ENCODE measurements around the gene SIGLEC12. TPM values are rescaled to one million over a fixed set of nuclear protein-coding genes. Genes with fewer than 3 reads are reported as not detected.

SIGLEC12 gene
- total RNA-seq, 1 donor from 2014 or later = not detected

GRCh38 chr19:51529301-51529700 lies 27.7 kb upstream of the SIGLEC12 start:
- H3K27me3 Mint-ChIP-seq = peaks cover 22% of the 10 kb centered on the region
- no peaks in the 10 kb centered on the region for H3K36me3 Mint-ChIP-seq
- no peak overlapping the region for H3K4me3 Mint-ChIP-seq
- no peaks in the 10 kb centered on the region for H3K4me1 Mint-ChIP-seq (ENCODE audit: unreplicated experiment)
- no peaks in the 10 kb centered on the region for H3K9me3 Mint-ChIP-seq
- TF ChIP-seq, protein P1, sequence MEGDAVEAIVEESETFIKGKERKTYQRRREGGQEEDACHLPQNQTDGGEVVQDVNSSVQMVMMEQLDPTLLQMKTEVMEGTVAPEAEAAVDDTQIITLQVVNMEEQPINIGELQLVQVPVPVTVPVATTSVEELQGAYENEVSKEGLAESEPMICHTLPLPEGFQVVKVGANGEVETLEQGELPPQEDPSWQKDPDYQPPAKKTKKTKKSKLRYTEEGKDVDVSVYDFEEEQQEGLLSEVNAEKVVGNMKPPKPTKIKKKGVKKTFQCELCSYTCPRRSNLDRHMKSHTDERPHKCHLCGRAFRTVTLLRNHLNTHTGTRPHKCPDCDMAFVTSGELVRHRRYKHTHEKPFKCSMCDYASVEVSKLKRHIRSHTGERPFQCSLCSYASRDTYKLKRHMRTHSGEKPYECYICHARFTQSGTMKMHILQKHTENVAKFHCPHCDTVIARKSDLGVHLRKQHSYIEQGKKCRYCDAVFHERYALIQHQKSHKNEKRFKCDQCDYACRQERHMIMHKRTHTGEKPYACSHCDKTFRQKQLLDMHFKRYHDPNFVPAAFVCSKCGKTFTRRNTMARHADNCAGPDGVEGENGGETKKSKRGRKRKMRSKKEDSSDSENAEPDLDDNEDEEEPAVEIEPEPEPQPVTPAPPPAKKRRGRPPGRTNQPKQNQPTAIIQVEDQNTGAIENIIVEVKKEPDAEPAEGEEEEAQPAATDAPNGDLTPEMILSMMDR (conservative IDR thresholded peaks at IDR 0.05) = no peak
- no peak overlapping the region for H3K27ac Mint-ChIP-seq
- no peak for DNase-seq (ENCODE audit: extremely low spot score, unreplicated experiment)

DNA sequence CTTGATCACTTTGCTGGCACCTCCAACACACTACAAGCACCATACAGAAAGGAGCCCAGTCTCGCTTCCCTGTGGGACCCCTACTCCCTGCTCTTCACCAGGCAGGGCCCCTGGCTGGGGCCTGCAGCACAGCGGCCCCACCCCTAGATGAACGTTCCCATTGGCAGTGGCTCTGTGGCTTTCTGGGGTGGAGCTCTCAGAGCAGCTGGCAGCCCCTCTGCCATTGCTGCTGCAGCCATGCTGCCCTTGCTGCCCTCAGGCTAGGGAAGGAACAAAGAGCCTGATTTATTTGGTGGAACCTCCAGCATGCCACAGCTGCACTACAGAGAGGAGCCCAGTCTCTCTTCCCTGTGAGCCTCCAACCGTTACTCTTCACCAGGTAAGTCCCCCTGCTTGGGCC lies 24.1 kb upstream of the SIGLEC12 start:
- H3K27ac Mint-ChIP-seq = no peak overlapping the region
- no peaks in the 10 kb centered on the region for H3K9me3 Mint-ChIP-seq
- DNase-seq (ENCODE audit: extremely low spot score, unreplicated experiment) = no peak
- H3K27me3 Mint-ChIP-seq = peaks cover 8% of the 10 kb centered on the region
- no peaks in the 10 kb centered on the region for H3K36me3 Mint-ChIP-seq
- H3K4me3 Mint-ChIP-seq = no peak overlapping the region
- no peaks in the 10 kb centered on the region for H3K4me1 Mint-ChIP-seq (ENCODE audit: unreplicated experiment)
- TF ChIP-seq, protein P1 (conservative IDR thresholded peaks at IDR 0.05) = no peak

DNA sequence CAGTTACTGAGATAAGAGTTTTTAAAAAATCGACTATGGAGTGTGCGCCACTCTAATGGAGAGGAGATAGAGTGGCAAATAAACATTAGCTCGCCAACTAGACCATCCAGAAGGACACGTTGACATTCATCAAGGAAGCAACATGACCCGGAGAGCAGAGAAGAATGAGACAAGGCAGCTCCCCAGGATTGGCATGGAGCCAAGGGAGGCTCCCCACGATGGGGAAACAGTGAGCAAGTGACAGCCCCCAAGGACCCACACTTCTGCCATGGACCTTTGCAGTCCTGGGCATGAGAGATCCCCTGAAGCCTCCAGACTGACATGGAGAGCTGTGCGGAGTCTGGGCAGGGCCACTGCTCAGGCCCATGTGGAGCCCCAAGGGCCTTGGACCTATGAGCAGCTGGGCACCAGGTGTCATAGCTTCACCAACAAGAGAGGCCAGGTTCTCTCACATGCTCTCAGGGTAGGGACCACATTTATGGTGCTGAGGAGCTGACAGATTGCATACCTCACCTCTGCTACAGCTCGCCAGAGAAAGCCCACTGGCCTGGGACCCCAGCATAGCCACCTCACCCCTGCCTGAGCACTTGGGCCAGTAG lies 23.2 kb upstream of the SIGLEC12 start:
- Mint-ChIP-seq H3K9me3 (no peaks in the 10 kb centered on the region), H3K36me3 (no peaks in the 10 kb centered on the region)

GRCh38 chr19:51521781-51522180 lies 20.2 kb upstream of the SIGLEC12 start:
- no peaks in the 10 kb centered on the region for H3K36me3 Mint-ChIP-seq
- TF ChIP-seq, protein P1 (conservative IDR thresholded peaks at IDR 0.05) = no peak
- H3K4me1 Mint-ChIP-seq (ENCODE audit: unreplicated experiment) = no peaks in the 10 kb centered on the region
- H3K9me3 Mint-ChIP-seq = peaks cover 4% of the 10 kb centered on the region
- H3K4me3 Mint-ChIP-seq = no peak overlapping the region
- no peaks in the 10 kb centered on the region for H3K27me3 Mint-ChIP-seq
- H3K27ac Mint-ChIP-seq = no peak overlapping the region
- DNase-seq (ENCODE audit: extremely low spot score, unreplicated experiment) = no peak

More for the DNA sequence above, 23.2 kb upstream of the SIGLEC12 start:
- Mint-ChIP-seq H3K4me1 (ENCODE audit: unreplicated experiment) (no peaks in the 10 kb centered on the region), H3K27me3 (peaks cover 8% of the 10 kb centered on the region), H3K27ac (no peak overlapping the region), H3K4me3 (no peak overlapping the region)
- no peak for DNase-seq (ENCODE audit: extremely low spot score, unreplicated experiment)
- TF ChIP-seq, protein P1 (conservative IDR thresholded peaks at IDR 0.05) = no peak

GRCh38 chr19:51521357-51521756 lies 19.8 kb upstream of the SIGLEC12 start:
- DNase-seq (ENCODE audit: extremely low spot score, unreplicated experiment) = no peak
- Mint-ChIP-seq H3K4me3 (no peak overlapping the region), H3K36me3 (no peaks in the 10 kb centered on the region), H3K27ac (no peak overlapping the region), H3K27me3 (no peaks in the 10 kb centered on the region), H3K4me1 (ENCODE audit: unreplicated experiment) (no peaks in the 10 kb centered on the region), H3K9me3 (peaks cover 4% of the 10 kb centered on the region)
- TF ChIP-seq, protein P1 (conservative IDR thresholded peaks at IDR 0.05) = no peak
